SH-SY5Y (cell line): ENCODE data around the gene SEPTIN1.

Experiments used
- GATA2 ChIP-seq: IDR thresholded peaks from 2 replicates; pipeline ENCODE4 v1.6.1; 2011; ENCODE audit warnings: mild to moderate bottlenecking, low read depth, low read length
- GATA3 ChIP-seq: IDR thresholded peaks from 2 replicates; pipeline ENCODE4 v1.6.1; 2011; ENCODE audit warnings: low read depth, mild to moderate bottlenecking, low read length, moderate library complexity

GRCh38 chr16:30375864-30376263 is 6.5 kb downstream of the SEPTIN1 start:
- TF ChIP-seq GATA2 (no peak), GATA3 (no peak)
